HG03442 (cell line): ENCODE data around the gene FAM20B.
"Not testable (repeated sequence)": the region's sequence is repeated elsewhere in the genome, so short reads cannot be mapped to it uniquely, and the experiment has no call there.

Experiments
- ATAC-seq: cut with Tn5 transposase; IDR thresholded peaks from one replicate; pipeline ENCODE4 v1.9.1; 2021; ENCODE audit warnings: mild to moderate bottlenecking, moderate library complexity; ENCODE audit not compliant: unreplicated experiment

FAM20B gene

GRCh38 chr1:179025125-179025974 lies at the start of gene FAM20B:
Gene FAM20B (plus strand): TSS chr1:179025894. CDS start chr1:179043848, 17,954 bp downstream.
- ATAC-seq: peak; percentile 81

- no peak for ATAC-seq
Observed at GRCh38 chr1:178976541-178976940, 49.2 kb upstream of the FAM20B start.

- ATAC-seq: no peak
Observed at GRCh38 chr1:178986204-178986603, 39.5 kb upstream of the FAM20B start.

- not testable (repeated sequence) for ATAC-seq
Observed at GRCh38 chr1:178988198-178988597, 37.5 kb upstream of the FAM20B start.

GRCh38 chr1:178993559-178993958 lies 32.1 kb upstream of the FAM20B start:
- ATAC-seq: no peak

GRCh38 chr1:178997428-178997827 lies 28.3 kb upstream of the FAM20B start:
- no peak for ATAC-seq

GRCh38 chr1:178998295-178998694 lies 27.4 kb upstream of the FAM20B start:
- no peak for ATAC-seq

GRCh38 chr1:178999061-178999460 lies 26.6 kb upstream of the FAM20B start:
- no peak for ATAC-seq

- no peak for ATAC-seq
Observed at GRCh38 chr1:179001451-179001850, 24.2 kb upstream of the FAM20B start.

- ATAC-seq: not testable (repeated sequence)
Observed at GRCh38 chr1:179002064-179002463, 23.6 kb upstream of the FAM20B start.

GRCh38 chr1:179002552-179003345 lies 22.9 kb upstream of the FAM20B start:
- peak; percentile 83 for ATAC-seq

- ATAC-seq: no peak
Observed at GRCh38 chr1:179003512-179004066, 22.1 kb upstream of the FAM20B start.

GRCh38 chr1:179007233-179007632 lies 18.5 kb upstream of the FAM20B start:
- no peak for ATAC-seq

GRCh38 chr1:179010671-179011070 lies 15.0 kb upstream of the FAM20B start:
- no peak for ATAC-seq

- no peak for ATAC-seq
Observed at GRCh38 chr1:179012038-179012437, 13.7 kb upstream of the FAM20B start.

- no peak for ATAC-seq
Observed at GRCh38 chr1:179014123-179014522, 11.6 kb upstream of the FAM20B start.

GRCh38 chr1:179015396-179015795 lies 10.3 kb upstream of the FAM20B start:
- ATAC-seq: no peak

- no peak for ATAC-seq
Observed at GRCh38 chr1:179016706-179017382, 8.8 kb upstream of the FAM20B start.

- no peak for ATAC-seq
Observed at GRCh38 chr1:179017383-179018326, 8.0 kb upstream of the FAM20B start.

- ATAC-seq: no peak
Observed at GRCh38 chr1:179021873-179022272, 3.8 kb upstream of the FAM20B start.
